Epithelial cell of proximal tubule (primary cell): Measurements from ENCODE around the gene ABCA7. TPM values are rescaled to one million over a fixed set of nuclear protein-coding genes. Genes with fewer than 3 reads are reported as not detected.

ENCODE experiments used
- DNase-seq: peaks from one replicate; pipeline ENCODE4 v3.0.0-alpha.2; 2011; ENCODE audit warnings: low read depth
- H3K4me3 ChIP-seq: 2 replicates; pipeline ENCODE4 v1.5.1; 2011; ENCODE audit warnings: low read depth, mild to moderate bottlenecking, low read length
- total RNA-seq: library from RNA; depleted of rRNA; stranded (reverse); fragments of >200 nt; gene quantifications from 2 replicates; pipeline ENCODE4 v1.2.3, GENCODE V29; 2015
- TF ChIP-seq, protein P1 (sequence below): conservative IDR thresholded peaks from 2 replicates; pipeline ENCODE4 v1.5.1; 2012; ENCODE audit warnings: low read depth, mild to moderate bottlenecking, low read length

ABCA7 gene
- total RNA-seq, 1 donor from 2014 or later: 9.7 TPM

DNA sequence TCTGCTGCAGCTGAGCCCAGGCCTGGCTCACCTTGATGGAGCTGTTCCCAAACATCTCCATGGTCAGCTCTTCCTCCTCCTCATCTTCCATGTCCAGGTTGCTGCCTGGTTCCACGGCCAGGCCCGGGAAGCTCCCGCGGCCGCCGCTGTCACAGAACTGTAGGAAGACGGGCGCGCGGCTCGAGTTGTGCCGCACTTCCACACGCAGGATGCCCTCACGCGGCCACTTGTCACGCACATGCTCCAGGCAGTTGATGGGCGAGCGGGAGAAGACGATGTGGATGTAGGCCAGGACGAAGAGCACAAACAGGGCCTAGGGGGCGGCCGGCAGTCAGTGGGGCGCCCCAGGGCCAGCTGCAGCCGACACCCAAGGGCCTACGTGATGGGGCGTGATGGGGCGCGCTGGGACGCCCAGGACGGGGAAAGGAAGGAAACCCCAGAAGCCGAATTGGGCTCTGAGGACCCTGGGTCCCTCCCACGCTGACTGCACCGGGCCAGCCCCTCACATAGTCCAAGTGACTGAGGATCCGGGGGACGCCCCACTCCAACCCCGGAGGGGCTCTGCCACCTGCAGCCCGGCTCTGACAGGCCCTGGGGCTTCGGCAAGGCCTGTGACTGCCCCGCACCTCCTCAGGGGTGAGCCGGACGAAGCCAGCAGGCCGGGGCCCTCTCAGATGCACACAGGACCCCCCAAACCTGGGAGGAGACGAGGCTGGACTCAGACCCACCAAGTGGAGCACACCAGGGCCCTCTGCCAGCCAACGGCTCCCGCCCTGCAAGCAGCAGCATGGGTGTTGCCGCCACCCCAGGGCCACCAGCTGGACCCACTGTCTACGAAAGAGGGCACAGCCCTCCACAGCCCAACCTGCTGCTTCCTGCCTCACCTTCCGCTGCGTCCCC lies 25.5 kb upstream of the ABCA7 start:
- TF ChIP-seq, protein P1, sequence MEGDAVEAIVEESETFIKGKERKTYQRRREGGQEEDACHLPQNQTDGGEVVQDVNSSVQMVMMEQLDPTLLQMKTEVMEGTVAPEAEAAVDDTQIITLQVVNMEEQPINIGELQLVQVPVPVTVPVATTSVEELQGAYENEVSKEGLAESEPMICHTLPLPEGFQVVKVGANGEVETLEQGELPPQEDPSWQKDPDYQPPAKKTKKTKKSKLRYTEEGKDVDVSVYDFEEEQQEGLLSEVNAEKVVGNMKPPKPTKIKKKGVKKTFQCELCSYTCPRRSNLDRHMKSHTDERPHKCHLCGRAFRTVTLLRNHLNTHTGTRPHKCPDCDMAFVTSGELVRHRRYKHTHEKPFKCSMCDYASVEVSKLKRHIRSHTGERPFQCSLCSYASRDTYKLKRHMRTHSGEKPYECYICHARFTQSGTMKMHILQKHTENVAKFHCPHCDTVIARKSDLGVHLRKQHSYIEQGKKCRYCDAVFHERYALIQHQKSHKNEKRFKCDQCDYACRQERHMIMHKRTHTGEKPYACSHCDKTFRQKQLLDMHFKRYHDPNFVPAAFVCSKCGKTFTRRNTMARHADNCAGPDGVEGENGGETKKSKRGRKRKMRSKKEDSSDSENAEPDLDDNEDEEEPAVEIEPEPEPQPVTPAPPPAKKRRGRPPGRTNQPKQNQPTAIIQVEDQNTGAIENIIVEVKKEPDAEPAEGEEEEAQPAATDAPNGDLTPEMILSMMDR: no peak
- H3K4me3 ChIP-seq: no peak overlapping the region
- DNase-seq: no peak

DNA sequence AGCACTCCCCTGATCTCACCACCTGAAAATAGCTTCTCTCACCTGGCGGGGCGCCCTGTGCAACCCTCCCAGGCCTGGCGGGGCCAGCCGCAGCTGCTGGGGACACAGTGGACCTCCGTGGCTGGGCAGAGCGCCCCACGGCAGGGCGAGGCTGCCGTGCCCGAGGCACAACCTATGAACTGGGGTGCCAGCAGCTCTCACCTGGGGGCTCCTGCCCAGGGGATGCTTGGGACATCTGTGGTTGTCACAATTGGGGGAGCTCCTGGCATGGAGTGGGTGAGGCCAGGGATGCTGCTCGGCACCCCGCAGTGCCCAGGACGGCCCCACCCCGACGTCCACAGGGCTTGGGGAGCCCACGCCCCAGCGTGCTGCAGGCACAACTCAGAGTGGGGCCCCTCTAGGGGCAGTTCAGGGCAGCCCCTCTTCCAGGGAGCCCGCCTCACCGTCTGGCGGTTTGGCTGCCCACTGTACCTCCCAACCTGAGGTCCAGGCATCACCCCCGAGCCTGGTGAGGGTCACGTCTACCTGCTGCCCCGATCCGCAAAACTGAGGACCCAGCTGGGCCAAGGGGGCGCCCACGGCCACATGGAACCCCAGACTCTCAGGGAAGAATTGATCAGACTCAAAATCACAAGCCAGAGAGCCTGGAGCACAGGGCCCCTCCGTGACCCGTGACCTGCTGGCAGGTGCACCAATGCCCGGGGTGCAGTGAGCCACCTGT lies 24.7 kb upstream of the ABCA7 start:
- DNase-seq: no peak
- no peak overlapping the region for H3K4me3 ChIP-seq
- TF ChIP-seq, protein P1: no peak

DNA sequence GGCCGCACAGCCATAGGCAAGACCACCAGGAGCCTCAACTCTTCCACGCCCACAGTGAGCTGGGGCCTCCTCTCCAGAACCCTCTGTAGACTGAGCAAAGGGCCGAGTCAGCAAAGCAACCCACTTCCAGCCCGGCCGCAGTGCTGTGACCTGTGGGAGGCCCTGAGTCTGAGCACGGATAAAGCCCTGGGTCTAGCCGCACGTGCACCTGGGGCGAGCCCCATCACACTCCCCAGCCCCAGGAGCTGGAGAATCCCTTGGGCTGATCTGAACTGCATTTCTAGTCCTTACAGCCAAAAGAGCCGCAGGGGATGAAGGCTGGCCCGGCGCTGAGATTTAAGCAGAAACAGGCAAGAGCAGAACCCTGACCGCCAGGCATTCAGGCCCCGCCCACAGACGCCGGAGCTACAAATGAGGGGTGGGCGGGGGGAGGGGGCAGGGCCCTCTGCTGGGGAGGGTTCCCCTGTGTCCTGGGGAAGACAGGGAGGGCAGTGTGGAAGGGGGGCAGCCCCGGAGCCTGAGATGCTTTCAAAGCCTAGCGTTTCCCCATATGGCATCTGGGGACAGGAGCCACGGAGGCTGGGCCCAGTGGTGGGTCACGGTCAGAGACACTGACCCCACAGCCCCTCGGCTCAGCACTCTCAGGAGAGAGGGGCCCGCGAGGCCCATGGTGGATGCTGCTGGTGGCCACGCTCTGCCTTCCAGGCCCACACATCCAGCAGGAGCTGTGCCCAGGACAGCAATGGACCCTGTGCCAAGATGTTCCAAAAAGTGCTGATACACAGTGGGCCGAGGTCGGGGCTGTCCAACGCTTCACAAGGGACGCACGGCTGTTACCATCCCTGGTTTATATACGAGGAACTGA lies 23.9 kb upstream of the ABCA7 start:
- H3K4me3 ChIP-seq: no peak overlapping the region
- TF ChIP-seq, protein P1: no peak
- no peak for DNase-seq

DNA sequence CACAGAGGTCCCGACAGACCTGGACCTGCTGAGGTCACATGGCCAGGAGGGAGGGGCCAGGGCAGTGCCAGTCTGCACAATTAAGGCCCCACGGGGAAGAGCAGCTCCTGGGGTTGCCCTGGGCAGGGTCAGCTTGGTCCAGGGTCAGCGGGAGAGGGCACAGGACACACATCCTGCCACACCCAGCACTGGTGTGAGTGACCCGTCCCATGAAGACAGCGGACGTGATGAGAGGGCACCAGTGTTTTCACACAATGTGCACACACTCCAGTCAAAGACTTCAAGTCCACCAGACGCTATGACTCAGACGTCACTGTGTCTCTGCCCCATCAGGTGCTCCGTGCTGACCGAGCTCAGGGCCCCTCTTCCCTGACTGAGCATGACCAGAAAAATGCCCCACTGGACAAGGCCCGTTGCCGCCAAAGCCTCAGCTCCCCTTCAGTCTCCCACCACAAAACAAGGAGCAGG lies 23.2 kb upstream of the ABCA7 start:
- TF ChIP-seq, protein P1: no peak
- DNase-seq: no peak
- peak overlapping the region; percentile 23 for H3K4me3 ChIP-seq

DNA sequence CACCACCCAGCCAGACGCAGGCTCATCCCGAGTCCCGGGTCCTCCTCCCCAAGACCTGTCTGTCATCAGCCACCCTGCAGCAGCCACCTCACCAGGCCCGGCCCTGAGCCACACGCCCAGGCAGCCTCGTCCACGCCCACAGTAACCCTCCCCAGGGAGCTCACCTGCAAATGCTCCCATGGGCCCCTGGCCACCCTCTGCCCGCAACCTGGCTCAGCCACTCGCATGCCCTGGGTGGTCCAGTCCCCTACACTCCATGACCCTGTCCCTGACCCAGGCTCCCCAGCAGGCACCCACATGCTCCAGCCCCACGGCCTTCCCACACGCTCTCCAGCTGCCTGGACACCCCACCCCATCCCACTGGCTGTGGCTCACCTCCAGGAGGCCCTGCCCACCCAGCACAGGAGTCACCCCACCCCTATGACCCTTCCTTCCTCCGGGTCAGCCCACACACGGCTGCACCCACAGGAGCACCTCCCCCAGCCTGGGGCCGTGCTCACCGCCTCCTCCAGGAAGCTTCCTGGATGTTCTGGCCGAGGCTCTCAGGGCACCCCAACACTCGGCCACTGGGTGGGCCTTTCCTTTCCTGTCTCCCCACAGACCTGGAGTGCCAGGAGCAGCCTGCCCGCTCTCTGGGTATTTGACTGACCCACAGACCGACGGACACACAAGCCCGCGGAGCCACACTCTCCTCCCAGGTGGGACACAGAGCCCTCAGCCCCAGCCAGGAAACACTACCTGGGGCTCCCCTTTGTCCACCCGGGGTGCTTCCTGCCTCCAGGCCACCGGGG lies 22.6 kb upstream of the ABCA7 start:
- DNase-seq: no peak
- H3K4me3 ChIP-seq: peak overlapping the region; percentile 23
- TF ChIP-seq, protein P1: no peak

DNA sequence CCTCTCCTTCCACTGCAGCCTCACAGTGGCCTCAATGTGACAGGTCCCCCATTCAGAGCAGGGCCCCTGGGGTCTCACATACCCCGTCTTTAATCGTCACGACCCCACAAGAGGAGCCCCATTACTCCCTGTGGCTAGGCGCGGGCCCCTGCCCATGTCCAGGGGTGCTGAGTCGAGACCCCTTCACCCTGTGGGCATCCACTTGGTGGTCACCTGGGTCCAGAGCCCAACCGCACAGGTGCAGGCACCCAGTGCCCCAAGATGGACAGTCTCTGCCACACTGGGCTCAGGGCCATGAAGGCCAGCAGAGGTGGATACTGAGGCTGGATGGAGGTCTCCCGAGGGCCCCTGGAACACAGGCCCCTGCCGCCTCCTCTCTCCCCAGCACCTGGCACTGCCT lies 22.0 kb upstream of the ABCA7 start:
- TF ChIP-seq, protein P1: no peak
- DNase-seq: no peak
- peak overlapping the region; percentile 16 for H3K4me3 ChIP-seq
